ENCODE data around the gene ATAD3C. TPM values are rescaled to one million over a fixed set of nuclear protein-coding genes. Genes with fewer than 3 reads are reported as not detected.

The ATAD3C gene
- total and polyA plus RNA-seq, 2 of the 8 experiments (the other 6 are each of a cell fraction or from before 2014, with no cell fraction given): 2.0 to 2.7 TPM

DNA sequence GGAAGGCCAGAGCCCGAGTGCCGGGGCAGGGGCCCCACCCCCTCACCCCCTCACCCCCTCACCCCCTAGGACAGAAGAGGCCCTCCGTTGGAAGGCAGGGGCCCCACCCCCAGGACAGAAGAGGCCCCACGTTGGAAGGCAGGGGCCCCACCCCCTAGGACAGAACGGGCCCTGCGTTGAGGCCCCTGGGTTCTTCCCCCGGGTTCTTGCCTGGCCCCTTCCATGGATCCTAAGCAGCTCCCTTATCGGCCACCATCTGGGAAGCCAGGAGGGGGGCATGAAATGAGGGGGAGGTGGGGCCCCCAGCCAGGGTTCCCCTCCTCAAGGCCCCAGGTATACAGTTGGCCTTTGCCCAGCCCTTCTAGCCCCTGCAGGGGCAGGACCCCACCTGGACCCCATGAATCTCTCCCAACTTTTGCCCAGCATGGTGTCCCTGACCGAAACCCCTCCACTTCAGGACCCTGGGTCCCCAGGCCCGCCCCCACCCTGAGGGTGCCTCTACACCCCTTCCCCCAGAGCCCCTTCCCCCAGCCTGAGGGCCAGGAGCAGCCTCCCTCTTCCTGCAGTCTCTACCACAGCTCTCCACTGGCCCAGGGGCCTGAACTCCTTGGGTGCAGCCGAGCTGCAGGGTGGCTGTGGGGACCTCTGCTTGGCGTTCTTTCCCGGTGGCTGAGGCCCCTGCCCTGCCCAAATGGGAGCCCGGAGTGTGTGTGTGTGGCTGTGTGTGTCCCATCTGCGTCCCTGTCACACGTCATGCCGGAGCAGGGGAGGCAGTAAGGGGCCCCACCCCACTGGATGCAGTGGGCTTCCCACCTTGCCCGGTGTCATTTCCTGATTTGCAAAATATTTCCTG lies 18.3 kb upstream of the ATAD3C start (continued):
- TF ChIP-seq PHF8 (conservative IDR thresholded peaks at IDR 0.05; ENCODE audit: low read depth, low read length) (no peak), JUN (IDR thresholded peaks at IDR 0.05; ENCODE audit: low read depth, low read length) (no peak), MAX (IDR thresholded peaks at IDR 0.05) (no peak), TBP (IDR thresholded peaks at IDR 0.05; ENCODE audit: low read depth, low read length) (no peak), EGR1 (IDR thresholded peaks at IDR 0.05; ENCODE audit: borderline replicate concordance, low read depth, low read length) (no peak)

All from H1 (cell line).